HepG2 (cell line): ENCODE data around the gene SYMPK. TPM values are rescaled to one million over a fixed set of nuclear protein-coding genes. Genes with fewer than 3 reads are reported as not detected.

Experiments used
- AHDC1 ChIP-seq: sonication (generic); formaldehyde crosslinking; IDR thresholded peaks from 2 replicates; pipeline ENCODE4 v1.5.1; 2020; ENCODE audit warnings: mild to moderate bottlenecking, missing genetic modification reagents, borderline replicate concordance
- ASH2L ChIP-seq: fragments of 300-600, 200-600 bp; sonication (generic); IDR thresholded peaks from 2 replicates; pipeline ENCODE4 v1.7.0; 2017; ENCODE audit warnings: low read depth, mild to moderate bottlenecking, moderate library complexity, mixed read lengths, low read length; ENCODE audit not compliant: insufficient read length
- ATRX ChIP-seq: sonication (generic); formaldehyde crosslinking; IDR thresholded peaks from 2 replicates; pipeline ENCODE4 v1.4.0; 2020; ENCODE audit warnings: missing genetic modification reagents, borderline replicate concordance
- BRD4 ChIP-seq: sonication (generic); formaldehyde crosslinking; IDR thresholded peaks from 2 replicates; pipeline ENCODE4 v1.4.0; 2020; ENCODE audit warnings: missing genetic modification reagents
- DNMT1 ChIP-seq: sonication (generic); formaldehyde crosslinking; IDR thresholded peaks from 2 replicates; pipeline ENCODE4 v1.5.1; 2020; ENCODE audit warnings: mild to moderate bottlenecking, missing genetic modification reagents
- HNRNPH1 ChIP-seq: fragments of 200-400 bp; formaldehyde crosslinking; optimal IDR thresholded peaks from 2 replicates; pipeline ENCODE3; 2017; ENCODE audit warnings: mild to moderate bottlenecking, low read depth, low read length
- JUNB ChIP-seq: sonication (generic); formaldehyde crosslinking; IDR thresholded peaks from 2 replicates; pipeline ENCODE4 v1.8.0; 2022; ENCODE audit warnings: missing genetic modification reagents, mild to moderate bottlenecking, borderline replicate concordance
- KDM4B ChIP-seq: sonication (generic); formaldehyde crosslinking; IDR thresholded peaks from 2 replicates; pipeline ENCODE4 v1.4.0; 2020; ENCODE audit warnings: missing genetic modification reagents
- ONECUT2 ChIP-seq: sonication (generic); formaldehyde crosslinking; IDR thresholded peaks from 2 replicates; pipeline ENCODE4 v1.4.0; 2020; ENCODE audit warnings: missing genetic modification reagents
- SCMH1 ChIP-seq: sonication (generic); formaldehyde crosslinking; IDR thresholded peaks from 2 replicates; pipeline ENCODE4 v1.9.0; 2021; ENCODE audit warnings: missing genetic modification reagents, mild to moderate bottlenecking, borderline replicate concordance
- SMAD3 ChIP-seq: sonication (generic); formaldehyde crosslinking; IDR thresholded peaks from 2 replicates; pipeline ENCODE4 v1.4.0; 2020; ENCODE audit warnings: missing genetic modification reagents
- ZFP41 ChIP-seq: sonication (generic); formaldehyde crosslinking; IDR thresholded peaks from 2 replicates; pipeline ENCODE4 v1.4.0; 2020; ENCODE audit warnings: mild to moderate bottlenecking, missing genetic modification reagents, borderline replicate concordance
- ZNF142 ChIP-seq: sonication (generic); formaldehyde crosslinking; IDR thresholded peaks from 2 replicates; pipeline ENCODE4 v1.4.0; 2020; ENCODE audit warnings: missing genetic modification reagents
- ZNF546 ChIP-seq: sonication (generic); formaldehyde crosslinking; conservative IDR thresholded peaks from 2 replicates; pipeline ENCODE4 v1.8.1; 2023; ENCODE audit warnings: mild to moderate bottlenecking, missing genetic modification reagents
- ZNF737 ChIP-seq: sonication (generic); formaldehyde crosslinking; IDR thresholded peaks from 2 replicates; pipeline ENCODE4 v1.5.0; 2020; ENCODE audit warnings: missing genetic modification reagents, mild to moderate bottlenecking, borderline replicate concordance
- ZNF878 ChIP-seq: sonication (generic); formaldehyde crosslinking; IDR thresholded peaks from 2 replicates; pipeline ENCODE4 v1.8.1; 2023; ENCODE audit warnings: mild to moderate bottlenecking, missing genetic modification reagents, moderate library complexity
- polyA plus RNA-seq, 8 experiments: library from polyadenylated mRNA; depleted of rRNA in 3 of 8; stranded (reverse) in 7 of 8; unstranded in 1 of 8; fragments of >200 nt; fragmentation: Illumina TruSeq in 4 of 8; extraction: Trizol in 4 of 8; gene quantifications; 2 replicates each; pipeline versions ENCODE4 v1.2.1 to v1.2.3, GENCODE V29; 2011 to 2016; ENCODE audit warnings: low read depth in 4 of 8, missing spikeins in 1 of 8, mixed read lengths in 1 of 8; ENCODE audit not compliant: insufficient read depth in 1 of 8
- total RNA-seq, 5 experiments: library from RNA; depleted of rRNA; stranded (reverse); fragments of >200 nt; fragmentation: Illumina TruSeq; extraction: Trizol; gene quantifications; 2 replicates each; pipeline ENCODE4 v1.2.3, GENCODE V29; 2016; ENCODE audit warnings: low read depth in 1 of 5
- TF ChIP-seq, protein P1 (sequence below): IDR thresholded peaks from 2 replicates; pipeline ENCODE4 v1.6.1; 2016; ENCODE audit warnings: low read depth, control low read depth

Gene SYMPK
- total and polyA plus RNA-seq, 2 of the 13 experiments (the other 11 are each of a cell fraction or from before 2014, with no cell fraction given), result 21.9 to 55.7 TPM

- TF ChIP-seq ASH2L (peak; percentile 49), ZNF878 (CRISPR knock-in tag) (no peak), KDM4B (CRISPR knock-in tag) (no peak), ZNF737 (CRISPR knock-in tag) (no peak), ATRX (CRISPR knock-in tag) (no peak), HNRNPH1 (no peak), AHDC1 (no peak), SCMH1 (no peak), ZNF142 (no peak), ONECUT2 (CRISPR knock-in tag) (no peak), ZNF546 (no peak), SMAD3 (CRISPR knock-in tag) (no peak), JUNB (CRISPR knock-in tag) (no peak), DNMT1 (CRISPR knock-in tag) (no peak), ZFP41 (no peak), BRD4 (no peak)
- TF ChIP-seq, protein P1, sequence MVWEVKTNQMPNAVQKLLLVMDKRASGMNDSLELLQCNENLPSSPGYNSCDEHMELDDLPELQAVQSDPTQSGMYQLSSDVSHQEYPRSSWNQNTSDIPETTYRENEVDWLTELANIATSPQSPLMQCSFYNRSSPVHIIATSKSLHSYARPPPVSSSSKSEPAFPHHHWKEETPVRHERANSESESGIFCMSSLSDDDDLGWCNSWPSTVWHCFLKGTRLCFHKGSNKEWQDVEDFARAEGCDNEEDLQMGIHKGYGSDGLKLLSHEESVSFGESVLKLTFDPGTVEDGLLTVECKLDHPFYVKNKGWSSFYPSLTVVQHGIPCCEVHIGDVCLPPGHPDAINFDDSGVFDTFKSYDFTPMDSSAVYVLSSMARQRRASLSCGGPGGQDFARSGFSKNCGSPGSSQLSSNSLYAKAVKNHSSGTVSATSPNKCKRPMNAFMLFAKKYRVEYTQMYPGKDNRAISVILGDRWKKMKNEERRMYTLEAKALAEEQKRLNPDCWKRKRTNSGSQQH (CRISPR knock-in tag), result no peak
Observed at GRCh38 chr19:45901432-45901911, 38.5 kb upstream of the SYMPK start (continued).
